H1 (cell line): ENCODE data around the gene ARHGEF4. TPM values are rescaled to one million over a fixed set of nuclear protein-coding genes. Genes with fewer than 3 reads are reported as not detected.

Experiments
- CTCF ChIA-PET: fragments of 300-600 bp; sonication (Branson Sonifier 250); formaldehyde crosslinking; loops from one replicate; lab custom pipeline; 2021; ENCODE audit not compliant: partially characterized antibody; lab: Charles Lee
- POLR2A ChIA-PET: fragments of 300-600 bp; sonication (Branson Sonifier 250); formaldehyde crosslinking; loops from one replicate; lab custom pipeline; 2021; ENCODE audit warnings: inconsistent platforms; ENCODE audit not compliant: partially characterized antibody; lab: Charles Lee
- DNase-seq, 2 experiments: peaks; one replicate each; pipeline versions ENCODE4 v3.0.0 to v3.0.0-alpha.2; 2010 to 2022; ENCODE audit warnings: low spot score in 2 of 2, low read depth in 1 of 2, mixed read lengths in 1 of 2
- FAIRE-seq: peaks from 2 replicates; lab custom pipeline; 2011; peaks lifted over from hg19 to GRCh38; lab: Jason Lieb, UNC
- H2AFZ ChIP-seq: 2 replicates; pipeline ENCODE4 v1.8.1; 2012; ENCODE audit warnings: low read length, inconsistent platforms
- H2AK5ac ChIP-seq: 2 replicates; pipeline ENCODE4 v1.6.1; 2013; ENCODE audit warnings: low read depth, low read length
- H2BK120ac ChIP-seq: replicated peaks from 2 replicates; pipeline ENCODE3; 2013; ENCODE audit warnings: low read depth, low read length, inconsistent platforms
- H2BK12ac ChIP-seq: 2 replicates; pipeline ENCODE4 v1.6.1; 2013; ENCODE audit warnings: low read depth, low read length
- H2BK15ac ChIP-seq: 2 replicates; pipeline ENCODE4 v1.6.1; 2013; ENCODE audit warnings: low read length
- H2BK20ac ChIP-seq: 2 replicates; pipeline ENCODE4 v1.6.1; 2013; ENCODE audit warnings: low read length
- H2BK5ac ChIP-seq: 2 replicates; pipeline ENCODE4 v1.6.1; 2013; ENCODE audit warnings: low read depth, low read length
- H3K14ac ChIP-seq: 2 replicates; pipeline ENCODE4 v1.6.1; 2013; ENCODE audit warnings: inconsistent platforms; ENCODE audit not compliant: insufficient read length
- H3K18ac ChIP-seq: 2 replicates; pipeline ENCODE4 v1.6.1; 2013; ENCODE audit warnings: low read length; ENCODE audit errors: extremely low read depth
- H3K23ac ChIP-seq: 2 replicates; pipeline ENCODE4 v1.6.1; 2013; ENCODE audit warnings: inconsistent platforms; ENCODE audit not compliant: insufficient read length
- H3K23me2 ChIP-seq: 2 replicates; pipeline ENCODE4 v1.6.1; 2013; ENCODE audit warnings: low read depth, low read length
- H3K27ac ChIP-seq: 2 replicates; pipeline ENCODE4 v1.6.1; 2011; ENCODE audit warnings: low read depth, low read length, inconsistent platforms
- H3K27me3 ChIP-seq, 4 experiments: replicated peaks in 1 of 4; 1 replicate in 1 of 4; 2 replicates in 3 of 4; pipeline versions ENCODE4 v1.6.1 to v1.8.1; 2011 to 2013; ENCODE audit warnings: low read length in 3 of 4, mild to moderate bottlenecking in 3 of 4, inconsistent platforms in 2 of 4, mixed read lengths in 2 of 4, moderate library complexity in 1 of 4; ENCODE audit not compliant: control insufficient read depth in 3 of 4, insufficient read depth in 3 of 4; ENCODE audit errors: extremely low read depth in 1 of 4
- H3K36me3 ChIP-seq, 4 experiments: 2 replicates each; pipeline versions ENCODE4 v1.6.1 to v1.8.1; 2011 to 2013; ENCODE audit warnings: mild to moderate bottlenecking in 4 of 4, low read length in 3 of 4, moderate library complexity in 2 of 4, control low read depth in 1 of 4, inconsistent platforms in 1 of 4; ENCODE audit not compliant: insufficient read depth in 4 of 4, control insufficient read depth in 2 of 4
- H3K4ac ChIP-seq: replicated peaks from 2 replicates; pipeline ENCODE3; 2013; ENCODE audit warnings: low read length, low read depth, mixed read lengths, inconsistent platforms; ENCODE audit not compliant: insufficient read length
- H3K4me1 ChIP-seq, 4 experiments: replicated peaks in 1 of 4; 1 replicate in 1 of 4; 2 replicates in 3 of 4; pipeline versions ENCODE4 v1.6.1 to v1.8.1; 2011 to 2013; ENCODE audit warnings: low read length in 3 of 4, inconsistent platforms in 2 of 4, mixed read lengths in 1 of 4; ENCODE audit not compliant: insufficient read depth in 4 of 4, control insufficient read depth in 3 of 4
- H3K4me2 ChIP-seq, 2 experiments: 2 replicates each; pipeline versions ENCODE4 v1.6.1 to v1.8.1; 2011 to 2013; ENCODE audit warnings: low read depth in 2 of 2, low read length in 2 of 2, control low read depth in 1 of 2, inconsistent platforms in 1 of 2, mild to moderate bottlenecking in 1 of 2; ENCODE audit not compliant: insufficient read depth in 1 of 2
- H3K4me3 ChIP-seq, 4 experiments: fragments of 200-600, 300-600 bp in 1 of 4; sonication (generic), shearing (Covaris generic), sonication (Bioruptor Twin) in 1 of 4; 2 replicates each; pipeline versions ENCODE4 v1.5.1 to v1.8.1; 2011 to 2016; ENCODE audit warnings: low read length in 4 of 4, low read depth in 3 of 4, control low read depth in 2 of 4, inconsistent platforms in 2 of 4, mild to moderate bottlenecking in 2 of 4, mixed read lengths in 1 of 4, moderate library complexity in 1 of 4; ENCODE audit not compliant: insufficient read depth in 2 of 4; ENCODE audit errors: extremely low read depth in 1 of 4
- H3K56ac ChIP-seq: replicated peaks from 2 replicates; pipeline ENCODE3; 2013; ENCODE audit warnings: low read depth, mild to moderate bottlenecking, mixed read lengths, low read length, inconsistent platforms; ENCODE audit not compliant: insufficient read length
- H3K79me1 ChIP-seq: 2 replicates; pipeline ENCODE4 v1.6.1; 2013; ENCODE audit warnings: low read depth, low read length, control low read depth
- H3K79me2 ChIP-seq, 2 experiments: 2 replicates each; pipeline versions ENCODE4 v1.6.1 to v1.8.1; 2012 to 2013; ENCODE audit warnings: low read length in 2 of 2, mild to moderate bottlenecking in 2 of 2, inconsistent platforms in 1 of 2; ENCODE audit not compliant: insufficient read depth in 2 of 2, control insufficient read depth in 1 of 2
- H3K9ac ChIP-seq, 4 experiments: replicated peaks in 1 of 4; 1 replicate in 1 of 4; 2 replicates in 3 of 4; pipeline versions ENCODE4 v1.6.1 to v1.8.1; 2011 to 2013; ENCODE audit warnings: low read depth in 3 of 4, low read length in 3 of 4, control low read depth in 2 of 4, mild to moderate bottlenecking in 2 of 4, moderate library complexity in 2 of 4, inconsistent platforms in 1 of 4; ENCODE audit errors: extremely low read depth in 1 of 4
- H3K9me3 ChIP-seq, 2 experiments: 2 replicates each; pipeline versions ENCODE4 v1.6.1 to v1.8.1; 2012 to 2013; ENCODE audit warnings: mild to moderate bottlenecking in 2 of 2, moderate library complexity in 2 of 2, control low read depth in 1 of 2, inconsistent platforms in 1 of 2, low read depth in 1 of 2, low read length in 1 of 2, mixed read lengths in 1 of 2; ENCODE audit not compliant: insufficient read depth in 2 of 2
- H4K20me1 ChIP-seq, 2 experiments: replicated peaks in 1 of 2; 2 replicates each; pipeline versions ENCODE3 to v1.8.1; 2011 to 2013; ENCODE audit warnings: inconsistent platforms in 2 of 2, low read length in 2 of 2, mild to moderate bottlenecking in 1 of 2; ENCODE audit not compliant: insufficient read depth in 2 of 2, control insufficient read depth in 1 of 2
- H4K5ac ChIP-seq: 2 replicates; pipeline ENCODE4 v1.6.1; 2013; ENCODE audit warnings: low read length, low read depth, mixed read lengths, inconsistent platforms; ENCODE audit not compliant: insufficient read length
- H4K8ac ChIP-seq: 2 replicates; pipeline ENCODE4 v1.8.0; 2013; ENCODE audit warnings: mild to moderate bottlenecking, moderate library complexity, low read length, inconsistent platforms; ENCODE audit not compliant: insufficient read depth; ENCODE audit errors: extremely low read depth
- H4K91ac ChIP-seq: replicated peaks from 2 replicates; pipeline ENCODE3; 2013; ENCODE audit warnings: low read length, mixed read lengths, inconsistent platforms; ENCODE audit not compliant: insufficient read length
- SUZ12 ChIP-seq: fragments of 200-600 bp; sonication (generic); IDR thresholded peaks from 2 replicates; pipeline ENCODE4 v1.6.1; 2012; ENCODE audit warnings: mild to moderate bottlenecking, inconsistent platforms, low read length, moderate library complexity, mixed read lengths
- WGBS, 2 experiments: shearing (Covaris generic) in 1 of 2; methylation state at CpG; one replicate each; pipeline versions ENCODE4 v1.1.6 to v1.1.7; 2013 to 2015; ENCODE audit warnings: low lambda C conversion rate in 2 of 2, mixed read lengths in 2 of 2, inconsistent platforms in 1 of 2, low coverage in 1 of 2, missing lambda C conversion rate in 1 of 2; ENCODE audit not compliant: insufficient replicate concordance in 2 of 2, insufficient coverage in 1 of 2, insufficient read length in 1 of 2; ENCODE audit errors: extremely low coverage in 1 of 2, missing lambda C conversion rate in 1 of 2; 5-methylcytosine and 5-hydroxymethylcytosine counted together
- polyA plus RNA-seq, 7 experiments: library from polyadenylated mRNA; depleted of rRNA in 3 of 7; stranded (reverse) in 5 of 7; unstranded in 2 of 7; fragments of >200 nt in 5 of 7; fragments of 200-250 nt in 2 of 7; gene quantifications; 1 replicate in 5 of 7; 2 replicates in 1 of 7; 4 replicates in 1 of 7; pipeline versions ENCODE4 v1.2.1 to v1.2.3, GENCODE V29; 2011 to 2013; ENCODE audit warnings: missing spikeins in 2 of 7, mixed read lengths in 2 of 7
- total RNA-seq: library from RNA; stranded (reverse); fragmentation: NEBNext Ultra II Directional; extraction: Animal tissue kit (Norgen Biotek cat#: 25700); gene quantifications from 2 replicates; pipeline ENCODE4 v1.2.1, GENCODE V29; 2021

ARHGEF4 gene
- total and polyA plus RNA-seq, 2 of the 8 experiments (the other 6 are each of a cell fraction or from before 2014, with no cell fraction given) = 10.6 to 14.6 TPM

- Histone ChIP-seq H3K14ac (no peak overlapping the region), H2BK12ac (no peak overlapping the region; the same call in 1 of the 2 replicates), H4K8ac (no peak overlapping the region), H3K9me3 (no peaks in the 10 kb centered on the region), H3K36me3 (no peaks in the 10 kb centered on the region), H2AFZ (no peak overlapping the region), H3K56ac (no peak overlapping the region), H3K27me3 (peaks cover 0 to 15% (median 13%) of the 10 kb centered on the region in 4 experiments; a peak in 6 of 7 replicates), H2AK5ac (no peak overlapping the region), H2BK120ac (no peak overlapping the region), H3K79me2 (no peaks in the 10 kb centered on the region), H3K4me2 (no peak overlapping the region; a peak in 1 of 4 replicates), H2BK5ac (0 out of 2 replicates have a peak overlapping the region, but pooled peaks have one; percentile 5), H4K20me1 (no peaks in the 10 kb centered on the region), H3K18ac (peak overlapping the region; percentile 13; the same call in 1 of the 2 replicates), H3K4me3 (no peak overlapping the region), H2BK15ac (no peak overlapping the region), H3K4ac (no peak overlapping the region), H3K4me1 (peaks cover 2 to 16% (median 7%) of the 10 kb centered on the region in 4 experiments; a peak in 6 of 7 replicates), H3K9ac (no peak overlapping the region), H3K27ac (no peak overlapping the region), H3K23ac (no peak overlapping the region), H3K79me1 (no peaks in the 10 kb centered on the region), H4K91ac (no peak overlapping the region), H2BK20ac (0 out of 2 replicates have a peak overlapping the region, but pooled peaks have one; percentile 48), H3K23me2 (peaks cover 6% of the 10 kb centered on the region; the same call in 1 of the 2 replicates), H4K5ac (no peak overlapping the region)
- 52% methylated on average over 2 of the region's 3 CpGs; no CpG with 5 or more reads in 1 of the 2 experiments for WGBS, 2 experiments
- ChIA-PET CTCF (interaction anchor here (0.6 to 11.0 kb wide), 16 partner anchors 11 to 246 kb away, joined by 3 to 156 read pairs (median 4); no protein-coding TSS in a partner anchor), POLR2A (no interaction called here)
- FAIRE-seq (no peak), DNase-seq (peak in 1 of 2 experiments; percentile 54)
- TF ChIP-seq SUZ12 = no peak
Observed at GRCh38 chr2:130796290-130796689, 40.4 kb upstream of the ARHGEF4 start.
